ENCODE data around the gene EYS. TPM values are rescaled to one million over a fixed set of nuclear protein-coding genes. Genes with fewer than 3 reads are reported as not detected.

EYS gene
- total and polyA plus RNA-seq, 8 donors, result 0.03 to 0.25 (median 0.13) TPM

DNA sequence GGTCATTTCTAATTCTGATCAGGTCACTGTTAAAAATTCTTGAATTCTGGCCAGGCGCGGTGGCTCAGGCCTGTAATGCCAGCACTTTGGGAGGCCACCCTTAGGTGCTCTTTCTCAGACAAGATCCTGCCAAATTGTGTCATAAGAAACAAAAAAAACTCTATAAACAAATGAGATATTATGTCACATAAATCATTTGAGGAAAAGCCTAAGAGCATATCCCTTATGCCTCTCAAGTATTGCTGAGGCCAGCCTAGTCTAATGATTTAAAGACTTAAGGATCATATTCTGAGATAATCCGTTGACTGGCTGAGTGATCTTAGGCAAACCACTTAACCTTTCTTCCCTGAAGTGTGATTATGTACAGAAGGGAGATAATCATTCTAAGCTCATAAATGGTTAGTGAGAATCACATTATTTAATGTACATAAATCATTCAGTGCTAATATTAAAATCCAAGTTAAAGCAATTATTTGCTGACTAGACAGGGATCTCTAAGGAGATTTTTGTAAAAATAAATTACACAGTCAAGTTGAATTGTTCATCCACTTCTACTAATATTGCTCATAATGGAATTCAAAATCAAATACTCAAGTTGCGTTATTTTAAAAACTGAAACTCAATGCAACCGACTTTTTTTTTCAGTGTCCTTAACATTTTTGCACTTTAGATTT lies 1706.1 kb downstream of the EYS start:
- DNase-seq (no peak), ATAC-seq (no peak), FAIRE-seq (no peak)
- intact Hi-C loops (cut with DNase I), result no loop called here
- Histone ChIP-seq H3K27me3 (no peaks in the 10 kb centered on the region), H3K4me3 (no peak overlapping the region), H3K9me3 (no peaks in the 10 kb centered on the region), H3K36me3 (no peaks in the 10 kb centered on the region), H3K27ac (no peak overlapping the region), H3K4me1 (no peaks in the 10 kb centered on the region)
- WGBS, 2 donors, result 75 to 82% methylated on average over 5 of the region's 5 CpGs
- TF ChIP-seq, protein P1, sequence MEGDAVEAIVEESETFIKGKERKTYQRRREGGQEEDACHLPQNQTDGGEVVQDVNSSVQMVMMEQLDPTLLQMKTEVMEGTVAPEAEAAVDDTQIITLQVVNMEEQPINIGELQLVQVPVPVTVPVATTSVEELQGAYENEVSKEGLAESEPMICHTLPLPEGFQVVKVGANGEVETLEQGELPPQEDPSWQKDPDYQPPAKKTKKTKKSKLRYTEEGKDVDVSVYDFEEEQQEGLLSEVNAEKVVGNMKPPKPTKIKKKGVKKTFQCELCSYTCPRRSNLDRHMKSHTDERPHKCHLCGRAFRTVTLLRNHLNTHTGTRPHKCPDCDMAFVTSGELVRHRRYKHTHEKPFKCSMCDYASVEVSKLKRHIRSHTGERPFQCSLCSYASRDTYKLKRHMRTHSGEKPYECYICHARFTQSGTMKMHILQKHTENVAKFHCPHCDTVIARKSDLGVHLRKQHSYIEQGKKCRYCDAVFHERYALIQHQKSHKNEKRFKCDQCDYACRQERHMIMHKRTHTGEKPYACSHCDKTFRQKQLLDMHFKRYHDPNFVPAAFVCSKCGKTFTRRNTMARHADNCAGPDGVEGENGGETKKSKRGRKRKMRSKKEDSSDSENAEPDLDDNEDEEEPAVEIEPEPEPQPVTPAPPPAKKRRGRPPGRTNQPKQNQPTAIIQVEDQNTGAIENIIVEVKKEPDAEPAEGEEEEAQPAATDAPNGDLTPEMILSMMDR (IDR thresholded peaks at IDR 0.05), result no peak

DNA sequence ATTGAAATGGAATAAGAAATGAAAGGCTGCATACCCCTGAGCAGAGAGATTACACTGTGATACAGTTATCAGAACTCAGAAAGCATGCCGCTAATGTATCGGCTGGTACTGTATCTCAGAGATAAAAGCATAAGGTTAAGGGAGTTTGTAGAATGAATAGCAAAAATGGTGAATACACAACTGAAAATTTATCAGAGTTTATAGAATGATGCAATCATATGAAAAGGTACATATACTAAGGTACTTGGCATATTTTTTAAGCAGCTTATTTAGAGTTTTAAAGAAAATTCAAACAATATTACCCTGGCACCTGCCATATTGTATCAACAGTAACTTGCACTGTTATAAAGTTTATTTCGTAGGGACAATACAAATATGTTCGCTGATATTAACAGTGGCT lies 1707.4 kb downstream of the EYS start:
- Histone ChIP-seq H3K4me3 (no peak overlapping the region), H3K4me1 (no peaks in the 10 kb centered on the region), H3K27ac (no peak overlapping the region), H3K27me3 (no peaks in the 10 kb centered on the region), H3K9me3 (no peaks in the 10 kb centered on the region), H3K36me3 (no peaks in the 10 kb centered on the region)
- DNase-seq, result no peak
- no peak for ATAC-seq
- intact Hi-C loops (cut with DNase I), result no loop called here
- FAIRE-seq, result no peak
- TF ChIP-seq, protein P1 (IDR thresholded peaks at IDR 0.05), result no peak
- WGBS, 2 donors, result 83 to 89% methylated on average over 4 of the region's 4 CpGs

DNA sequence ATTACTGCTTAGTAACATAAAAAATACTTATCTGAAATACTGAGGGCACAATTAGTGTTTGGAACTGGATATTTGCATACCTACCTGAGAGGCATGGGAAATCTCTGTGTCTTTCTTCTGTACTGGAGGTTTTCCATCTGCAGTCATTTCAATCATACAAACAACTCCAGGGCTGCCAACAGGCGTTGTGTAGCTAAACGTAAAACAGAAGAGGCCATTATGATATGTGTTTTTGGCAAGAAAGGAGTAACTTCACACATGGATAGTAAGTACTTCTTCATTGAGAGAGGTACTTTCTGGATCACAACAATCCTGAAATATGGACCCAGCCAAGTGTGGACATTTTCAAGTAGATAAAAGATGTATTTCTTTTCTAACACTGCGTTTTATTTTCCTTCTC lies 1708.0 kb downstream of the EYS start:
- FAIRE-seq (no peak), DNase-seq (no peak), ATAC-seq (no peak)
- 48 to 67% methylated on average over 3 of the region's 3 CpGs for WGBS, 2 donors
- Histone ChIP-seq H3K4me3 (no peak overlapping the region), H3K27me3 (no peaks in the 10 kb centered on the region), H3K27ac (no peak overlapping the region), H3K9me3 (no peaks in the 10 kb centered on the region), H3K4me1 (no peaks in the 10 kb centered on the region), H3K36me3 (no peaks in the 10 kb centered on the region)
- TF ChIP-seq, protein P1 (IDR thresholded peaks at IDR 0.05), result no peak
- intact Hi-C loops (cut with DNase I), result no loop called here

DNA sequence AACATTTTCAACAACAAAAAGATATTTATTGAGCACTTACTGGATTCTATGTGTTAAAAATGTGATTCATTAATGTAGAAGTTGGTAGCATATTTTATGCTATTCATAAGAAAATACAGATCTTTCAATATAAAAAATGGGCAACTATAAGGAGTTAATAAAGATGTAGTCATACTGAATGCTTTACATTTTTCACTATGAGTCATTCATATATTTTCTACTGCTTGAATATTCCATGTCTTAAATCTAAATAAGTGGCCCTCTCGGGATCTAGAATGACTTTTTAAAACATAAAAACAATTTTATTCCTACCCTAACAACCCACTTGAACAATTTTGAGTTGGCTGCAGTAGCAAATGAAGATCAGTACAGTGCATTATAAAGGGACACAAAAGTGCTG lies 1709.3 kb downstream of the EYS start:
- no peak for FAIRE-seq

DNA sequence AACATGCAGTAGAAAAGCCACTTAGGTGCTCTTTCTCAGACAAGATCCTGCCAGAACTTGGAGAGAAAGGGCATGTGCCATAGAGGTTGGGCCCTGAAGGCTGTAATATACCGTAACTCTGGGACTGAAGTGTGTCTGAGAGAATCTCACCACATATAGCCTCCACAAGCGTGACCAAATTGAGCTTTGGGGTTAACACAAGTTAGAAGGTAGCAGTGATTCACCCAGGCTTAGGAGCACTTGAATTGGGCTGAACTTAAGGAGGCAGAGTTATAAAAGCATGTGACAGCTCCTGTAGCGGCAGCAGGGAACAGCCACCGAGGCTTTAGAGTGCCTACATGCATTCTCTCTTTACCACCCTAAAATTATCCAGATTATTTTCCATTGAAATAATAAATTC lies 1709.8 kb downstream of the EYS start:
- no peak overlapping the region for H3K4me3 ChIP-seq
- no peaks in the 10 kb centered on the region for H3K9me3 ChIP-seq
- 64 to 73% methylated on average over 4 of the region's 4 CpGs for WGBS, 2 donors
- no peak for ATAC-seq
- H3K4me1 ChIP-seq, result no peaks in the 10 kb centered on the region
- no peaks in the 10 kb centered on the region for H3K36me3 ChIP-seq
- intact Hi-C loops (cut with DNase I), result no loop called here
- TF ChIP-seq, protein P1 (IDR thresholded peaks at IDR 0.05), result no peak
- FAIRE-seq, result no peak
- DNase-seq, result no peak
- H3K27me3 ChIP-seq, result no peaks in the 10 kb centered on the region
- H3K27ac ChIP-seq, result no peak overlapping the region

More for the DNA sequence above, 1709.3 kb downstream of the EYS start:
- no peak overlapping the region for H3K27ac ChIP-seq
- no peak for ATAC-seq
- H3K9me3 ChIP-seq, result no peaks in the 10 kb centered on the region
- H3K4me3 ChIP-seq, result no peak overlapping the region
- H3K27me3 ChIP-seq, result no peaks in the 10 kb centered on the region
- TF ChIP-seq, protein P1 (IDR thresholded peaks at IDR 0.05), result no peak
- no peak for DNase-seq
- intact Hi-C loops (cut with DNase I), result no loop called here
- no peaks in the 10 kb centered on the region for H3K36me3 ChIP-seq
- no peaks in the 10 kb centered on the region for H3K4me1 ChIP-seq
- 37 to 59% methylated on average over 1 of the region's 1 CpG for WGBS, 2 donors
